GM21529 (cell line): Measurements from ENCODE around the gene MT1E.

Experiments
- ATAC-seq: cut with Tn5 transposase; IDR thresholded peaks from one replicate; pipeline ENCODE4 v1.9.1; 2021; ENCODE audit not compliant: unreplicated experiment

Gene MT1E

GRCh38 chr16:56623637-56624036 lies 1.9 kb upstream of the MT1E start:
- ATAC-seq, result no peak

- no peak for ATAC-seq
Measured at GRCh38 chr16:56625943-56626654, 518 bp downstream of the MT1E start.

- no peak for ATAC-seq
Measured at GRCh38 chr16:56626685-56627084, 1.1 kb downstream of the MT1E start.

- ATAC-seq, result no peak
Measured at GRCh38 chr16:56628486-56629350, 3.1 kb downstream of the MT1E start.

- no peak for ATAC-seq
Measured at GRCh38 chr16:56629531-56629930, 4.0 kb downstream of the MT1E start.

- ATAC-seq, result peak; percentile 89
Measured at GRCh38 chr16:56630134-56630533, 4.6 kb downstream of the MT1E start.

- ATAC-seq, result no peak
Measured at GRCh38 chr16:56631197-56631596, 5.6 kb downstream of the MT1E start.

GRCh38 chr16:56631832-56632155 lies 6.2 kb downstream of the MT1E start:
- no peak for ATAC-seq

GRCh38 chr16:56632156-56632847 lies 6.7 kb downstream of the MT1E start, which contains the start of gene MT1M:
Gene MT1M, plus strand, starts transcription at chr16:56632659. Its CDS starts 73 bp downstream, at chr16:56632732.
- no peak for ATAC-seq

GRCh38 chr16:56632848-56633365 lies 7.3 kb downstream of the MT1E start:
- ATAC-seq, result no peak

- no peak for ATAC-seq
Measured at GRCh38 chr16:56633535-56633934, 8.0 kb downstream of the MT1E start.

- ATAC-seq, result no peak
Measured at GRCh38 chr16:56634715-56635440, 9.3 kb downstream of the MT1E start.

- no peak for ATAC-seq
Measured at GRCh38 chr16:56635441-56635967, 9.9 kb downstream of the MT1E start.

GRCh38 chr16:56636616-56637413 lies 11.2 kb downstream of the MT1E start:
- ATAC-seq, result no peak

- ATAC-seq, result no peak
Measured at GRCh38 chr16:56637814-56638750, 12.5 kb downstream of the MT1E start, which contains the start of gene MT1A. Gene MT1A, plus strand, starts transcription at chr16:56638666. Its CDS starts 73 bp downstream, at chr16:56638739.

- ATAC-seq, result no peak
Measured at GRCh38 chr16:56639045-56639444, 13.5 kb downstream of the MT1E start.

GRCh38 chr16:56640076-56640475 lies 14.5 kb downstream of the MT1E start:
- ATAC-seq, result no peak

GRCh38 chr16:56641166-56641565 lies 15.6 kb downstream of the MT1E start:
- no peak for ATAC-seq
